Suprapubic skin (tissue), 4 donors: Measurements from ENCODE around the gene UGT1A6.

Source experiments
- EP300 ChIP-seq: sonication (generic); formaldehyde crosslinking; IDR thresholded peaks from one replicate; pipeline ENCODE4 v1.6.1; 2017; ENCODE audit warnings: antibody characterized with exemption
- POLR2A ChIP-seq, 2 donors: fragments of 450-650 bp; IDR thresholded peaks; one replicate each; pipeline ENCODE4 v1.6.1; 2017; ENCODE audit warnings: antibody characterized with exemption in 2 of 2, mild to moderate bottlenecking in 2 of 2, moderate library complexity in 2 of 2
- POLR2AphosphoS5 ChIP-seq, 3 donors: sonication (generic); formaldehyde crosslinking; IDR thresholded peaks; one replicate each; pipeline ENCODE4 v1.6.1; 2017; ENCODE audit warnings: antibody characterized with exemption in 3 of 3
- TF ChIP-seq, protein P1 (sequence below), 2 donors: fragments of 200-600 bp in 1 of 2; fragments of 450-650 bp in 1 of 2; sonication (generic) in 1 of 2; IDR thresholded peaks; one replicate each; pipeline ENCODE4 v1.5.1; 2016 to 2019; ENCODE audit warnings: antibody characterized with exemption in 2 of 2, mild to moderate bottlenecking in 1 of 2, moderate library complexity in 1 of 2

DNA sequence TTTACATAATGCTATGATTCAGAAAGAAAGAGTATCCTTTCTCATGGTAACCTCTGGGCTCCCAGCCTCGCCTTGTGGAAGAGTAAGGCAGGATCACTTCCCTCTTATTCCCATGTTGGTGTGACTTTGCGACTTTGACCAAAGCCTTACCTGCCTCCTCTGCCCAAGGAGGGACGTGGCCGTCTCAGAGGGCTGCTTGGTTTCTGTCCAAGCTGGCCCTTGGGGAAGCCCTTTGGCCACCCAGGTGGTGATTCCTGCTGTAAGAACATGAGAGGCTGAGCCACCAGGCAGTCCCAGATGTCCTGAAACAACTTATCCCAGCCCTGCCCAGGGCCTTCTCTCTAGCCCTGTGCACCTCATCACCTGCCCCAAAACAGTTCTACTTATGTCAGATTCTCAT, 6.0 kb downstream of the UGT1A6 start:
- TF ChIP-seq EP300 (no peak), POLR2AphosphoS5 (IDR thresholded peaks at IDR 0.05) (no peak), POLR2A (IDR thresholded peaks at IDR 0.05) (no peak)
- TF ChIP-seq, protein P1, sequence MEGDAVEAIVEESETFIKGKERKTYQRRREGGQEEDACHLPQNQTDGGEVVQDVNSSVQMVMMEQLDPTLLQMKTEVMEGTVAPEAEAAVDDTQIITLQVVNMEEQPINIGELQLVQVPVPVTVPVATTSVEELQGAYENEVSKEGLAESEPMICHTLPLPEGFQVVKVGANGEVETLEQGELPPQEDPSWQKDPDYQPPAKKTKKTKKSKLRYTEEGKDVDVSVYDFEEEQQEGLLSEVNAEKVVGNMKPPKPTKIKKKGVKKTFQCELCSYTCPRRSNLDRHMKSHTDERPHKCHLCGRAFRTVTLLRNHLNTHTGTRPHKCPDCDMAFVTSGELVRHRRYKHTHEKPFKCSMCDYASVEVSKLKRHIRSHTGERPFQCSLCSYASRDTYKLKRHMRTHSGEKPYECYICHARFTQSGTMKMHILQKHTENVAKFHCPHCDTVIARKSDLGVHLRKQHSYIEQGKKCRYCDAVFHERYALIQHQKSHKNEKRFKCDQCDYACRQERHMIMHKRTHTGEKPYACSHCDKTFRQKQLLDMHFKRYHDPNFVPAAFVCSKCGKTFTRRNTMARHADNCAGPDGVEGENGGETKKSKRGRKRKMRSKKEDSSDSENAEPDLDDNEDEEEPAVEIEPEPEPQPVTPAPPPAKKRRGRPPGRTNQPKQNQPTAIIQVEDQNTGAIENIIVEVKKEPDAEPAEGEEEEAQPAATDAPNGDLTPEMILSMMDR (IDR thresholded peaks at IDR 0.05): no peak
